WTC11 (cell line): ENCODE measurements around the gene C12orf43. TPM values are rescaled to one million over a fixed set of nuclear protein-coding genes. Genes with fewer than 3 reads are reported as not detected.
A peak's percentile ranks its signal among the peaks of the same experiment; 100 is the strongest.

ENCODE experiments used
- ATAC-seq: fragments of 200-7000 bp; cut with Tn5 transposase; 2 replicates; pipeline ENCODE4 v1.10.0; 2021; ENCODE audit warnings: mild to moderate bottlenecking, moderate library complexity
- CTCF ChIA-PET: fragments of 300-600 bp; sonication (Branson Sonifier 250); formaldehyde crosslinking; loops from one replicate; lab custom pipeline; 2021; ENCODE audit warnings: antibody characterized with exemption; lab: Charles Lee
- POLR2A ChIA-PET: fragments of 350-600 bp; sonication (Branson Sonifier 250); formaldehyde crosslinking; loops from one replicate; lab custom pipeline; 2021; ENCODE audit warnings: antibody characterized with exemption; lab: Charles Lee
- DNase-seq: peaks from one replicate; pipeline ENCODE4 v3.0.0; 2021; ENCODE audit warnings: low spot score
- H3K27ac Mint-ChIP-seq: 2 replicates; pipeline ENCODE4 v1.8.0; 2021; ENCODE audit warnings: mixed read lengths
- H3K27me3 Mint-ChIP-seq: 2 replicates; pipeline ENCODE4 v1.8.0; 2021; ENCODE audit warnings: low read depth, mild to moderate bottlenecking, moderate library complexity, mixed read lengths
- H3K36me3 Mint-ChIP-seq: 2 replicates; pipeline ENCODE4 v1.8.0; 2021; ENCODE audit warnings: mixed read lengths
- H3K4me1 Mint-ChIP-seq: 2 replicates; pipeline ENCODE4 v1.8.0; 2022; ENCODE audit warnings: mixed read lengths
- H3K4me3 Mint-ChIP-seq: 2 replicates; pipeline ENCODE4 v1.8.0; 2021; ENCODE audit warnings: mild to moderate bottlenecking, moderate library complexity, mixed read lengths
- H3K9me3 Mint-ChIP-seq: 2 replicates; pipeline ENCODE4 v1.8.0; 2021; ENCODE audit warnings: mixed read lengths
- E2F5 ChIP-seq: sonication (generic); formaldehyde crosslinking; IDR thresholded peaks from 2 replicates; pipeline ENCODE4 v1.8.1; 2022; ENCODE audit warnings: mild to moderate bottlenecking, moderate library complexity, missing genetic modification reagents
- ERG ChIP-seq: fragments of 250-450 bp; sonication (Bioruptor Pico); IDR thresholded peaks from 2 replicates; pipeline ENCODE4 v1.8.0; 2021; ENCODE audit warnings: mild to moderate bottlenecking
- FOXK1 ChIP-seq: sonication (generic); formaldehyde crosslinking; IDR thresholded peaks from 2 replicates; pipeline ENCODE4 v1.8.0; 2022; ENCODE audit warnings: mild to moderate bottlenecking, moderate library complexity, missing genetic modification reagents
- GABPB1 ChIP-seq: sonication (generic); formaldehyde crosslinking; IDR thresholded peaks from 2 replicates; pipeline ENCODE4 v1.8.1; 2023; ENCODE audit warnings: mild to moderate bottlenecking, missing genetic modification reagents
- HMGXB4 ChIP-seq: sonication (generic); formaldehyde crosslinking; IDR thresholded peaks from 2 replicates; pipeline ENCODE4 v1.8.1; 2023; ENCODE audit warnings: mild to moderate bottlenecking, moderate library complexity, missing genetic modification reagents
- MYBL2 ChIP-seq: sonication (generic); formaldehyde crosslinking; IDR thresholded peaks from 2 replicates; pipeline ENCODE4 v1.8.1; 2023; ENCODE audit warnings: mild to moderate bottlenecking, moderate library complexity, missing genetic modification reagents
- NFATC4 ChIP-seq: fragments of 250-450 bp; sonication (Bioruptor Pico); IDR thresholded peaks from 2 replicates; pipeline ENCODE4 v1.9.0; 2021; ENCODE audit warnings: mild to moderate bottlenecking
- PRRX2 ChIP-seq: fragments of 250-450 bp; sonication (Bioruptor Pico); IDR thresholded peaks from 2 replicates; pipeline ENCODE4 v1.8.0; 2021; ENCODE audit warnings: mild to moderate bottlenecking
- RELA ChIP-seq: sonication (generic); formaldehyde crosslinking; IDR thresholded peaks from 2 replicates; pipeline ENCODE4 v1.8.1; 2022; ENCODE audit warnings: missing genetic modification reagents, mild to moderate bottlenecking, borderline replicate concordance
- USF2 ChIP-seq: sonication (generic); formaldehyde crosslinking; IDR thresholded peaks from 2 replicates; pipeline ENCODE4 v1.8.1; 2023; ENCODE audit warnings: mild to moderate bottlenecking, missing genetic modification reagents, moderate library complexity
- ZNF138 ChIP-seq: sonication (generic); formaldehyde crosslinking; conservative IDR thresholded peaks from 2 replicates; pipeline ENCODE4 v1.8.1; 2022; ENCODE audit warnings: mild to moderate bottlenecking, moderate library complexity, missing genetic modification reagents
- ZNF263 ChIP-seq: sonication (generic); formaldehyde crosslinking; IDR thresholded peaks from 2 replicates; pipeline ENCODE4 v1.8.1; 2022; ENCODE audit warnings: low read depth, mild to moderate bottlenecking, moderate library complexity, missing genetic modification reagents
- ZNF425 ChIP-seq: fragments of 250-450 bp; sonication (Bioruptor Pico); conservative IDR thresholded peaks from 2 replicates; pipeline ENCODE4 v1.9.0; 2021; ENCODE audit warnings: mild to moderate bottlenecking
- total RNA-seq: library from RNA; stranded (reverse); gene quantifications from 3 replicates; pipeline ENCODE4 v1.2.3, GENCODE V29; 2021
- TF ChIP-seq, protein P1 (sequence below): sonication (generic); formaldehyde crosslinking; IDR thresholded peaks from 2 replicates; pipeline ENCODE4 v1.8.1; 2022; ENCODE audit warnings: low read depth, mild to moderate bottlenecking, moderate library complexity, missing genetic modification reagents, borderline replicate concordance

Gene C12orf43
- total RNA-seq, 1 experiment from 2014 or later, result 20.7 TPM

DNA sequence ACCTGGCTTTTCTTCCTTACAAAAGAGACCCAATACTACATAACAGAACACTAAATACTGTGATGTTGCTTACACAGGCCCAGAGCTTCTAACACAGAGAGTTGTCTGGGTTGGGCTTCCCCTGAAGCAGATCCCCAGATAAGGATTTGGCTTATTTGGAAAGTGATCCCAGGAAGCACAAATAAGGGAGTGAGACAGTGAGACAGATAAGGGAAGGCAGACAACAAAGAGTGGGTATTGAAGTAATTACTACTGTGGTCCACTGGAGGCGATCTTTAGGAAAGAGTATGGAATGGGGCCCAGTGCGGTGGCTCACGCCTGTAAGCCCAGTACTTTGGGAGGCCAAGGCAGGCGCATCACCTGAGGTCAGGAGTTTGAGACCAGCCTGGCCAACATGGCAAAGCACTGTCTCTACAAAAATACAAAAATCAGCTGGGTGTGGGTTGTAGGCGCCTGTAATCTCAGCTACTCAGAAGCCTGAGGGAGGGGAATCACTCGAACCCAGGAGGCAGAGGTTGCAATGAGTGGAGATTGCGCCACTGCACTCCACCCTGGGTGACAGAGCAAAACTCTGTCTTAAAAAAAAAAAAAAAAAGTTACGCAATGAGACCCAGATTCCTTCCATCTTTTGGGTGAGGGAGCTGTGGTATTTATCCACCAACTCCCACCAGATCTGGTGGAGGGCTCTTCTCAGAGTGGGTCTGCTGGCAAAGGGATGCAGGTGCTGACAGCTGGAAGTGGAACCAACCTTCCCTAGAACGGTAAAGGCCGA, 10.2 kb upstream of the C12orf43 start:
- no peak for DNase-seq
- H3K27ac Mint-ChIP-seq, result no peak overlapping the region
- CTCF ChIA-PET, result interaction anchor here (0.8 to 2.7 kb wide), 4 partner anchors 10 to 34 kb away, joined by 3 to 9 read pairs (median 4); no protein-coding TSS in a partner anchor
- no peaks in the 10 kb centered on the region; the same call in 1 of the 2 replicates for H3K27me3 Mint-ChIP-seq
- ATAC-seq, result peak; percentile 84
- TF ChIP-seq PRRX2 (CRISPR knock-in tag) (no peak), FOXK1 (CRISPR knock-in tag) (no peak), ZNF425 (CRISPR knock-in tag) (no peak), ZNF138 (CRISPR knock-in tag) (no peak), USF2 (CRISPR knock-in tag) (no peak), GABPB1 (CRISPR knock-in tag) (no peak), ZNF263 (CRISPR knock-in tag) (no peak), NFATC4 (CRISPR knock-in tag) (no peak), ERG (no peak), RELA (no peak), MYBL2 (CRISPR knock-in tag) (no peak), HMGXB4 (CRISPR knock-in tag) (no peak), E2F5 (CRISPR knock-in tag) (no peak)
- TF ChIP-seq, all 79 proteins: peak for 0
- Mint-ChIP-seq H3K36me3 (no peaks in the 10 kb centered on the region), H3K4me3 (no peak overlapping the region), H3K4me1 (peaks cover 11% of the 10 kb centered on the region), H3K9me3 (no peaks in the 10 kb centered on the region)
- POLR2A ChIA-PET, result no interaction called here

DNA sequence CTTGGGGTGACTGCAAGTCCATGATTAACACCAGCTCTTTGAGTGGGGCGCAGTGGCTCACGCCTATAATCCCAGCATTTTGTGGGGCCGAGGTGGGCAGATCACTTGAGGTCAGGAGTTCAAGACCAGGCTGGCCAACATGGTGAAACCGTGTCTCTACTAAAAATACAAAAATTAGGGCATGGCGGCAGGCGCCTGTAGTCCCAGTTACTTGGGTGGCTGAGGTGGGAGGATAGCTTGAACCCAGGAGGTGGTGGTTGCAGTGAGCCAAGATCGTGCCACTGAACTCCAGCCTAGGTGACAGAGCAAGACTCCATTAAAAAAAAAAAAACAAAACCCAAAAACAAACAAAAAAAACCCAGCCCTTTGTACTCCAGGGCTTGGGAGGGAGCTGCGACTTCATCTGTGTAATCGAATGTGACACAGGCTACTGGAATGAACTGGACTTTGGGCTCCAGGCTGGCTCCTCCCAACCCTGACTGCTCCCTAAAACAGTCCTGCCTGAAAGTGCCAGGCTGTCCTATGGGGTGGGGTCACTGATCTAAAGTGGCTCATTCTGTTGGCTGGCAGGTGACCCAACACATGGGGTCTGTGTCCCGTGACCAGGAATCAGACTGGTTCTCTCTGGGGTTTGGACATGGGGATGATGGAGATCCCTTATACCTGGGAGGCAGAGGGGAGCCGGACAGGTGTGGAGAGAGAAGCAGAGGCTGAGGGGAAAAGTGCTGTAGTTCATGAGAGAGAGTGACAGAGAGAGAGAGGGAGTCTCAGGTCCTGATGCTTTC, 9.3 kb upstream of the C12orf43 start:
- no peaks in the 10 kb centered on the region for H3K9me3 Mint-ChIP-seq
- peaks cover 5% of the 10 kb centered on the region for H3K4me1 Mint-ChIP-seq
- POLR2A ChIA-PET, result no interaction called here

More for the DNA sequence above, 9.3 kb upstream of the C12orf43 start:
- no peak overlapping the region for H3K27ac Mint-ChIP-seq
- TF ChIP-seq, protein P1, sequence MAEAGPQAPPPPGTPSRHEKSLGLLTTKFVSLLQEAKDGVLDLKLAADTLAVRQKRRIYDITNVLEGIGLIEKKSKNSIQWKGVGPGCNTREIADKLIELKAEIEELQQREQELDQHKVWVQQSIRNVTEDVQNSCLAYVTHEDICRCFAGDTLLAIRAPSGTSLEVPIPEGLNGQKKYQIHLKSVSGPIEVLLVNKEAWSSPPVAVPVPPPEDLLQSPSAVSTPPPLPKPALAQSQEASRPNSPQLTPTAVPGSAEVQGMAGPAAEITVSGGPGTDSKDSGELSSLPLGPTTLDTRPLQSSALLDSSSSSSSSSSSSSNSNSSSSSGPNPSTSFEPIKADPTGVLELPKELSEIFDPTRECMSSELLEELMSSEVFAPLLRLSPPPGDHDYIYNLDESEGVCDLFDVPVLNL, result no peak
- no peak overlapping the region for H3K4me3 Mint-ChIP-seq
- no peaks in the 10 kb centered on the region; the same call in 1 of the 2 replicates for H3K27me3 Mint-ChIP-seq
- H3K36me3 Mint-ChIP-seq, result no peaks in the 10 kb centered on the region
- no peak for DNase-seq
- no peak for ATAC-seq
- CTCF ChIA-PET, result interaction anchor here (1.1 to 1.4 kb wide), 2 partner anchors 9 to 20 kb away, joined by 3 to 4 read pairs; no protein-coding TSS in a partner anchor
